ENCODE measurements around the gene MPG. TPM values are rescaled to one million over a fixed set of nuclear protein-coding genes. Genes with fewer than 3 reads are reported as not detected.

The MPG gene
- polyA plus RNA-seq, 3 donors: 16.0 to 19.4 (median 16.1) TPM

Other genes with a start within 250 kb of the MPG start
- gene POLR3K, start 24.6 kb upstream of the MPG start, polyA plus RNA-seq (ENCODE audit: insufficient read length in 3 of 3): 10 to 100 TPM; 14.7 to 16.5 (median 15.1) TPM
- 10 to 100 TPM; 40.0 to 54.0 (median 45.0) TPM for gene SNRNP25, start 24.4 kb upstream of the MPG start, polyA plus RNA-seq (ENCODE audit: insufficient read length in 3 of 3)
- 10 to 100 TPM; 20.1 to 20.8 (median 20.7) TPM for gene RHBDF1, start 5.6 kb upstream of the MPG start, polyA plus RNA-seq (ENCODE audit: insufficient read length in 3 of 3)
- gene NPRL3, start 60.4 kb downstream of the MPG start, polyA plus RNA-seq (ENCODE audit: insufficient read length in 3 of 3): 10 to 100 TPM; 24.8 to 29.8 (median 24.9) TPM
- 1 to 10 TPM in 2 of 3 donors, under 1 TPM in 1; 0.98 to 3.1 (median 1.1) TPM for gene HBZ, start 74.4 kb downstream of the MPG start, polyA plus RNA-seq (ENCODE audit: insufficient read length in 3 of 3)
- gene HBM, start 87.8 kb downstream of the MPG start, polyA plus RNA-seq (ENCODE audit: insufficient read length in 3 of 3): 1 to 10 TPM; 1.7 to 4.0 (median 3.5) TPM
- 100 to 1,000 TPM; 754 to 948 (median 905) TPM for gene HBA2, start 94.7 kb downstream of the MPG start, polyA plus RNA-seq (ENCODE audit: insufficient read length in 3 of 3)
- gene HBA1, start 98.5 kb downstream of the MPG start, polyA plus RNA-seq (ENCODE audit: insufficient read length in 3 of 3): 100 to 1,000 TPM; 505 to 589 (median 544) TPM
- gene HBQ1, start 102.2 kb downstream of the MPG start, polyA plus RNA-seq (ENCODE audit: insufficient read length in 3 of 3): under 1 TPM; 0.31 to 0.67 (median 0.39) TPM
- gene LUC7L, start 151.2 kb downstream of the MPG start, polyA plus RNA-seq (ENCODE audit: insufficient read length in 3 of 3): 100 to 1,000 TPM; 103 to 129 (median 117) TPM
- gene FAM234A, start 156.6 kb downstream of the MPG start, polyA plus RNA-seq (ENCODE audit: insufficient read length in 3 of 3): 10 to 100 TPM; 64.6 to 77.8 (median 64.6) TPM
- gene RGS11, start 197.7 kb downstream of the MPG start, polyA plus RNA-seq (ENCODE audit: insufficient read length in 3 of 3): 1 to 10 TPM in 2 of 3 donors, under 1 TPM in 1; 0.44 to 1.1 (median 1.0) TPM
- 1 to 10 TPM; 1.5 to 2.6 (median 2.5) TPM for gene ARHGDIG, start 202.4 kb downstream of the MPG start, polyA plus RNA-seq (ENCODE audit: insufficient read length in 3 of 3)
- gene PDIA2, start 204.9 kb downstream of the MPG start, polyA plus RNA-seq (ENCODE audit: insufficient read length in 3 of 3): 1 to 10 TPM in 2 of 3 donors, under 1 TPM in 1; 0.49 to 1.4 (median 1.1) TPM

Measured in right renal cortex interstitium (tissue), 3 donors.